Hepatocyte (in vitro differentiated cells): ENCODE measurements around the gene MRGPRE. TPM values are rescaled to one million over a fixed set of nuclear protein-coding genes. Genes with fewer than 3 reads are reported as not detected.

Experiments
- DNase-seq: peaks from one replicate; pipeline ENCODE4 v3.0.0-alpha.2; 2016; ENCODE audit warnings: low spot score
- H2AFZ ChIP-seq: fragments of 200-600 bp; sonication (generic); 2 replicates; pipeline ENCODE4 v1.6.0; 2016; ENCODE audit warnings: antibody characterized with exemption, mild to moderate bottlenecking
- H3K27ac ChIP-seq: fragments of 200-600 bp; sonication (generic); 2 replicates; pipeline ENCODE4 v1.5.1; 2016; ENCODE audit warnings: mild to moderate bottlenecking
- H3K27me3 ChIP-seq: fragments of 200-600 bp; sonication (generic); 2 replicates; pipeline ENCODE4 v1.6.1; 2016
- H3K36me3 ChIP-seq: fragments of 200-600 bp; sonication (generic); replicated peaks from 2 replicates; pipeline ENCODE4 v1.5.1; 2016; ENCODE audit warnings: low read depth; ENCODE audit not compliant: insufficient read depth
- H3K4me1 ChIP-seq: fragments of 200-600 bp; sonication (generic); 2 replicates; pipeline ENCODE4 v1.5.1; 2016; ENCODE audit warnings: mild to moderate bottlenecking, moderate library complexity; ENCODE audit not compliant: insufficient read depth
- H3K4me2 ChIP-seq: fragments of 200-600 bp; sonication (generic); 2 replicates; pipeline ENCODE4 v1.6.0; 2016
- H3K4me3 ChIP-seq: fragments of 200-600 bp; sonication (generic); 2 replicates; pipeline ENCODE4 v1.5.1; 2016; ENCODE audit warnings: mild to moderate bottlenecking
- H3K79me2 ChIP-seq: fragments of 200-600 bp; sonication (generic); 2 replicates; pipeline ENCODE4 v1.6.0; 2017; ENCODE audit warnings: mild to moderate bottlenecking
- H3K9me2 ChIP-seq: fragments of 200-600 bp; sonication (generic); replicated peaks from 2 replicates; pipeline ENCODE4 v1.6.0; 2017; ENCODE audit warnings: mild to moderate bottlenecking; ENCODE audit not compliant: insufficient read depth
- H3K9me3 ChIP-seq: fragments of 200-600 bp; sonication (generic); 2 replicates; pipeline ENCODE4 v1.5.1; 2016; ENCODE audit warnings: low read depth, mild to moderate bottlenecking
- H4K20me1 ChIP-seq: fragments of 200-600 bp; sonication (generic); 2 replicates; pipeline ENCODE4 v1.6.0; 2016; ENCODE audit warnings: mild to moderate bottlenecking; ENCODE audit not compliant: insufficient read depth, poor library complexity, severe bottlenecking
- EZH2 ChIP-seq: fragments of 200-600 bp; sonication (generic); IDR thresholded peaks from 2 replicates; pipeline ENCODE4 v1.6.1; 2016; ENCODE audit warnings: antibody characterized with exemption, mild to moderate bottlenecking, borderline replicate concordance
- EZH2phosphoT487 ChIP-seq: fragments of 200-600 bp; sonication (generic); IDR thresholded peaks from one replicate; pipeline ENCODE4 v1.6.1; 2018; ENCODE audit warnings: antibody characterized with exemption, mild to moderate bottlenecking, low read depth, moderate library complexity; ENCODE audit not compliant: unreplicated experiment, severe bottlenecking
- WGBS: methylation state at CpG from one replicate; pipeline ENCODE4 v1.1.6; 2016; ENCODE audit warnings: low lambda C conversion rate; ENCODE audit errors: missing lambda C conversion rate; 5-methylcytosine and 5-hydroxymethylcytosine counted together
- polyA plus RNA-seq: library from polyadenylated mRNA; unstranded; fragments of >200 nt; fragmentation: Nextera tagmentation; extraction: Ambion mirVana; gene quantifications from 2 replicates; pipeline ENCODE4 v1.2.1, GENCODE V29; 2016
- total RNA-seq: library from RNA; depleted of rRNA; stranded (reverse); fragments of >200 nt; gene quantifications from 2 replicates; pipeline ENCODE4 v1.2.3, GENCODE V29; 2014
- TF ChIP-seq, protein P1 (sequence below): fragments of 200-600 bp; sonication (generic); IDR thresholded peaks from 2 replicates; pipeline ENCODE4 v1.5.1; 2016; ENCODE audit warnings: antibody characterized with exemption, mild to moderate bottlenecking; ENCODE audit not compliant: poor library complexity

The MRGPRE gene
- total and polyA plus RNA-seq, 2 experiments from 2014 or later, result not detected

DNA sequence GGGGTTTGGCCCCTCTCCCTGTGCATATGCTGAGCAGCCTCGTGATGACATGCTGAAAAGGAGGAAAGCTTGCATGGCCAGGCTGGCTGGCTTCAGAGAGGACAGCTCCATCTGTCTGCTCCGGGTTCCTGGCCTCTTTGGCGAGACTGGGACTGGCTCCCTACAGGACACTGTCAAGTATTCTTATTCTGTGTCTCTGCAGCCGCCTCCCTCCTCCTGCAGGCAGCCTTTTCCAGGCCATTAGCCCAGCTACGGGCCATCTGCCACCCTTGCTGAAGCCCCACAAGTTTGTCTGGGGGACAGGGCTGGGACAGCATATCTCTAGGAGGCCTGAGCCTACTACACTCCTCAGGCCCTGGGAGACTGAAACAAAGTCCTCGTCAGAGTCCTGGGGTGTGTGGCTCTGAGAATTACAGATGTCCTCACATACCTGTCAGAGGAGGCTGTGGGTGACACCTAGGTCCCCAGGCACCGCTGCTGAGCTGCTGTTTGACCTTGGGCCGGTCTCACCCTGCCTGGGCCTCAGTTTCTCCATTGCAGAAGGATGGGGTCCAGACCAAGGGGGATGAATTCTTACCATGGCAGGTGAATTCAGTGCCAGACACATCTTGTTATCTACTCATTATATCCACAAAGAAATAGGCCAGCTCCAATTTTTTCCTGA lies 24.6 kb downstream of the MRGPRE start:
- Histone ChIP-seq H3K4me1 (no peaks in the 10 kb centered on the region), H3K4me3 (no peak overlapping the region), H3K36me3 (no peaks in the 10 kb centered on the region), H3K27ac (no peak overlapping the region), H3K27me3 (peaks cover 36% of the 10 kb centered on the region), H3K9me2 (no peaks in the 10 kb centered on the region), H3K4me2 (no peak overlapping the region), H2AFZ (no peak overlapping the region), H3K9me3 (no peaks in the 10 kb centered on the region), H4K20me1 (no peaks in the 10 kb centered on the region), H3K79me2 (no peaks in the 10 kb centered on the region)
- no peak for DNase-seq
- WGBS, result 82% methylated on average over 8 of the region's 8 CpGs
- TF ChIP-seq, protein P1, sequence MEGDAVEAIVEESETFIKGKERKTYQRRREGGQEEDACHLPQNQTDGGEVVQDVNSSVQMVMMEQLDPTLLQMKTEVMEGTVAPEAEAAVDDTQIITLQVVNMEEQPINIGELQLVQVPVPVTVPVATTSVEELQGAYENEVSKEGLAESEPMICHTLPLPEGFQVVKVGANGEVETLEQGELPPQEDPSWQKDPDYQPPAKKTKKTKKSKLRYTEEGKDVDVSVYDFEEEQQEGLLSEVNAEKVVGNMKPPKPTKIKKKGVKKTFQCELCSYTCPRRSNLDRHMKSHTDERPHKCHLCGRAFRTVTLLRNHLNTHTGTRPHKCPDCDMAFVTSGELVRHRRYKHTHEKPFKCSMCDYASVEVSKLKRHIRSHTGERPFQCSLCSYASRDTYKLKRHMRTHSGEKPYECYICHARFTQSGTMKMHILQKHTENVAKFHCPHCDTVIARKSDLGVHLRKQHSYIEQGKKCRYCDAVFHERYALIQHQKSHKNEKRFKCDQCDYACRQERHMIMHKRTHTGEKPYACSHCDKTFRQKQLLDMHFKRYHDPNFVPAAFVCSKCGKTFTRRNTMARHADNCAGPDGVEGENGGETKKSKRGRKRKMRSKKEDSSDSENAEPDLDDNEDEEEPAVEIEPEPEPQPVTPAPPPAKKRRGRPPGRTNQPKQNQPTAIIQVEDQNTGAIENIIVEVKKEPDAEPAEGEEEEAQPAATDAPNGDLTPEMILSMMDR, result no peak
- TF ChIP-seq EZH2, result no peak
- TF ChIP-seq EZH2phosphoT487, result no peak

DNA sequence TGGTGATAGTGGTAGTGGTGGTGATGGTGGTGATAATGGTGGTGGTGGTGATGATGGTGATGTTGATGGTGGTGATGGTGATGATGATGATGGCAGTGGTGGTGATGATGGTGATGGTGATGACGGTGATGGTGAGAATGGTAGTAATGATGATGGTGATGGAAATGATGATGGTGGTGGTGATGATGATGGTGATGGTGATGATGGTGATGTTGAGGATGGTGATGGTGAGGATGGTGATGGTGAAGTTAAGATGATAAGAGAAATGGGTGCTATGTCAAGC lies 25.4 kb downstream of the MRGPRE start:
- Histone ChIP-seq H3K4me2 (no peak overlapping the region), H2AFZ (no peak overlapping the region), H3K27ac (no peak overlapping the region), H3K9me2 (no peaks in the 10 kb centered on the region), H3K79me2 (no peaks in the 10 kb centered on the region), H3K4me3 (no peak overlapping the region), H3K4me1 (no peaks in the 10 kb centered on the region), H3K36me3 (no peaks in the 10 kb centered on the region), H3K9me3 (no peaks in the 10 kb centered on the region), H4K20me1 (no peaks in the 10 kb centered on the region), H3K27me3 (peaks cover 44% of the 10 kb centered on the region)
- DNase-seq, result no peak
- 91% methylated on average over 1 of the region's 1 CpG for WGBS
- TF ChIP-seq EZH2phosphoT487, result no peak
- TF ChIP-seq, protein P1, result no peak
- no peak for TF ChIP-seq EZH2

DNA sequence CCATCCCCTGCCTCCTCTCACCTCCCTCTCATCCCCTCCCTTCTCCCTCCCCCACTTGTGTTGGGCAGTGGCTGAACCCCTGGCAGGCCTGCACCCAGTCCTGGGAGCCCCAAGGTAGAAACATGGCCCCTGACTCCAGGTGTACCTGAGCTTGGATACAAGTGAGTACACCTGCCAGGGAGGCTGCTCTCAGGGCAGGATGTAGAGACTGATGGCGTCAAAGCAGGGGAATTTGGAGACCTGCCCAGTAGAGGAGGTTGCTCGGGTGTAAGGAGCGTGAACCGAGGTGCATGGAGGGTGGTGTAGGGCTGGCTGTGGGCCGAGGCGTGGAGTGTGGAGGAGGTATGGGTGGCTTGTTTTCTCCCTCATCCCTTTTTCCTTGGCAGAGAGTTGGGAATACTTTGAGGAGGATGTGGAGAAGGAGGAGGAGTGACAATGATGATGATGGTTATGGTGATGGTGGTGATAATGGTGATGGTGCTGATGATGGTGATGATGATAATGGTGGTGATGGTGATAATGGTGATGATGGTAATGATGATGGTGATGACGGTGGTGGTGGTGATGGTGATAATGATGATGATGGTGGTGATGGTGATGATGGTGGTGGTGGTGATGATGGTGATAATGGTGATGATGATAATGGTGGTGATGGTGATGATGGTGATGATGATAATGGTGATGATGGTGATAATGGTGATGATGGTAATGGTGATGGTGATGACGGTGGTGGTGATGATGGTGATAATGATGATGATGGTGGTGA lies 25.9 kb downstream of the MRGPRE start:
- Histone ChIP-seq H3K27me3 (peaks cover 49% of the 10 kb centered on the region), H3K9me2 (no peaks in the 10 kb centered on the region), H3K36me3 (no peaks in the 10 kb centered on the region), H3K4me1 (no peaks in the 10 kb centered on the region), H2AFZ (no peak overlapping the region), H4K20me1 (no peaks in the 10 kb centered on the region), H3K4me3 (no peak overlapping the region), H3K9me3 (no peaks in the 10 kb centered on the region), H3K4me2 (no peak overlapping the region), H3K27ac (no peak overlapping the region), H3K79me2 (no peaks in the 10 kb centered on the region)
- no peak for DNase-seq
- TF ChIP-seq, protein P1, result no peak
- TF ChIP-seq EZH2phosphoT487 (no peak), EZH2 (no peak)
- WGBS, result 93% methylated on average over 8 of the region's 8 CpGs
